CD4-positive, CD25-positive, alpha-beta regulatory T cell (primary cell): Measurements from ENCODE around the gene BRWD1. TPM values are rescaled to one million over a fixed set of nuclear protein-coding genes. Genes with fewer than 3 reads are reported as not detected.
A peak's percentile ranks its signal among the peaks of the same experiment; 100 is the strongest.
"Not testable (repeated sequence)": the region's sequence is repeated elsewhere in the genome, so short reads cannot be mapped to it uniquely, and the experiment has no call there.

Experiments used
- ATAC-seq, 2 donors: fragments of 150-1000 bp; cut with Tn5 transposase; one replicate each; pipeline ENCODE4 v1.10.0; 2021; ENCODE audit warnings: low read depth in 2 of 2, moderate number of reproducible peaks in 2 of 2, moderate library complexity in 1 of 2
- DNase-seq, 3 donors: peaks; one replicate each; pipeline versions ENCODE4 v3.0.0 to v3.0.0-alpha.2; 2012 to 2022; ENCODE audit warnings: mixed read lengths in 1 of 3
- H3K27ac ChIP-seq: one replicate; pipeline ENCODE4 v1.7.0; 2013; ENCODE audit warnings: mild to moderate bottlenecking, low read length; ENCODE audit not compliant: insufficient read depth, poor library complexity, severe bottlenecking
- H3K27me3 ChIP-seq: one replicate; pipeline ENCODE4 v1.7.0; 2013; ENCODE audit warnings: low read length; ENCODE audit not compliant: control insufficient read depth, insufficient read depth
- H3K36me3 ChIP-seq: one replicate; pipeline ENCODE4 v1.7.0; 2013; ENCODE audit warnings: mild to moderate bottlenecking, low read length, moderate library complexity; ENCODE audit not compliant: control insufficient read depth, insufficient read depth
- H3K4me1 ChIP-seq: 2 replicates; pipeline ENCODE4 v1.7.0; 2013; ENCODE audit warnings: mild to moderate bottlenecking, low read length; ENCODE audit not compliant: insufficient read depth, control insufficient read depth, poor library complexity, severe bottlenecking
- H3K4me3 ChIP-seq: one replicate; pipeline ENCODE4 v1.7.0; 2013; ENCODE audit warnings: low read depth, mild to moderate bottlenecking, low read length, moderate library complexity
- H3K9me3 ChIP-seq, 2 experiments: 1 replicate in 1 of 2; 2 replicates in 1 of 2; pipeline ENCODE4 v1.7.0; 2013; ENCODE audit warnings: low read length in 2 of 2, mild to moderate bottlenecking in 1 of 2, moderate library complexity in 1 of 2; ENCODE audit not compliant: control insufficient read depth in 2 of 2
- H3K27ac Mint-ChIP-seq, 3 donors: one replicate each; pipeline ENCODE4 v1.8.0; 2020 to 2022; ENCODE audit warnings: mild to moderate bottlenecking in 3 of 3, mixed read lengths in 3 of 3, moderate library complexity in 2 of 3
- H3K27me3 Mint-ChIP-seq: one replicate; pipeline ENCODE4 v1.8.0; 2022; ENCODE audit warnings: mild to moderate bottlenecking, mixed read lengths
- H3K36me3 Mint-ChIP-seq: one replicate; pipeline ENCODE4 v1.8.0; 2020; ENCODE audit warnings: mixed read lengths
- H3K4me1 Mint-ChIP-seq, 4 donors: one replicate each; pipeline ENCODE4 v1.8.0; 2020 to 2022; ENCODE audit warnings: mixed read lengths in 4 of 4, mild to moderate bottlenecking in 1 of 4
- H3K4me3 Mint-ChIP-seq, 4 donors: one replicate each; pipeline ENCODE4 v1.8.0; 2020 to 2022; ENCODE audit warnings: mild to moderate bottlenecking in 4 of 4, mixed read lengths in 4 of 4, moderate library complexity in 3 of 4
- H3K9me3 Mint-ChIP-seq, 7 donors: one replicate each; pipeline ENCODE4 v1.8.0; 2020 to 2022; ENCODE audit warnings: mixed read lengths in 7 of 7, mild to moderate bottlenecking in 3 of 7, moderate library complexity in 2 of 7
- polyA plus RNA-seq, 4 donors: library from polyadenylated mRNA; unstranded; fragments of 300-500 nt; fragmentation: Illumina TruSeq; gene quantifications; one replicate each; pipeline ENCODE4 v1.2.3, GENCODE V29; 2021
- total RNA-seq: library from RNA; stranded (reverse); gene quantifications from one replicate; pipeline ENCODE4 v1.2.3, GENCODE V29; 2022

The BRWD1 gene
- total and polyA plus RNA-seq, 5 donors from 2014 or later, result 33.9 to 110 (median 42.1) TPM

DNA sequence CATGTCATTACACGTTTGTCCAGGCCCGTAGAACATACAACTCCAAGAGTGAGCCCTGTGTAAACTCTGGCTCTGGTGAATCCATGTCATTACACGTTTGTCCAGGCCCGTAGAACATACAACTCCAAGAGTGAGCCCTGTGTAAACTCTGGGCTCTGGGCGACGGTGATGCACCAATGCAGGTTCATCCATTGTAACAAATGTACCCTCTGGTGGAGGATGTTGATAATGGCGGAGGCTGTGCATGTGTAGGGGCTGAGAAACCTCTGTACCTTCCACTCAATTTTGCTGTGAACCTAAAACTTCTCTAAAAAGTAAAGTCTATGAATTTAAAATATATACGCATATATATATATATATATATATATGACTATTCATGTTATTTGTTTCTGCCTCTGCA lies 177.3 kb downstream of the BRWD1 start:
- not testable (repeated sequence) for ATAC-seq, H3K4me1 Mint-ChIP-seq, H3K9me3 ChIP-seq, H3K27ac ChIP-seq, H3K36me3 ChIP-seq, H3K27ac Mint-ChIP-seq, H3K27me3 ChIP-seq, H3K9me3 Mint-ChIP-seq, H3K4me3 ChIP-seq, H3K36me3 Mint-ChIP-seq, H3K4me3 Mint-ChIP-seq, H3K4me1 ChIP-seq, H3K27me3 Mint-ChIP-seq
- DNase-seq, result peak in 1 of 3 donors; percentile 27

DNA sequence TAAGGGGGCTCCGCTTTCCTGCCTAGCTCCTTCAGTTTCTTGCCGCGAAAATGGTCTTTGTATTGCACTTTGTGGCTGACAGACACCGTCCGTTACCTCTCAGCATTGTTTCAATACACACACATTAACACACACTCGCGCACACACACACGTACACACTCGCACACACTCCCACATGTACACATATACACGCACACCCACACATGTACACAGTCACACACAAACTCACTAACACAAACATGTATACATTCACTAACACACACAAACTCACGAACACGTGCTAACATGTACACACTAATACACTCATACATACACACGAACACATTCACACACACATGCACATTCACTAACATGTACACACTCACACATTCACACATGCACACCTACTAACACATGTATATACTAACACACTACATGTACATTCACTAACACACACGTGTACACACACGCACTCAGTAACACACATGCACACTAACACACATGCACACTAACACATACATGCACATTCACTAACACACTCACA lies 179.1 kb downstream of the BRWD1 start:
- Histone ChIP-seq H3K36me3 (no peaks in the 10 kb centered on the region), H3K4me1 (no peaks in the 10 kb centered on the region), H3K9me3 (peaks cover 4 to 7% of the 10 kb centered on the region in 2 experiments), H3K4me3 (no peak overlapping the region), H3K27ac (no peak overlapping the region), H3K27me3 (peaks cover 2% of the 10 kb centered on the region)
- Mint-ChIP-seq H3K27ac (no peak overlapping the region), H3K27me3 (peaks cover 4% of the 10 kb centered on the region), H3K36me3 (no peaks in the 10 kb centered on the region), H3K9me3 (no peaks in the 10 kb centered on the region), H3K4me3 (no peak overlapping the region), H3K4me1 (no peaks in the 10 kb centered on the region)
- DNase-seq (no peak), ATAC-seq (no peak)

Other genes starting within 250 kb of the BRWD1 start
- 15.6 TPM for gene PSMG1, start 130.2 kb downstream of the BRWD1 start, total RNA-seq
- gene PSMG1, start 130.2 kb downstream of the BRWD1 start, polyA plus RNA-seq, result 10 to 100 TPM; 45.9 to 52.0 (median 48.6) TPM
- 249 TPM for gene HMGN1, start 35.5 kb upstream of the BRWD1 start, total RNA-seq
- gene HMGN1, start 35.5 kb upstream of the BRWD1 start, polyA plus RNA-seq, result 100 to 1,000 TPM; 168 to 223 (median 182) TPM
- not detected for gene LCA5L, start 132.1 kb upstream of the BRWD1 start, total RNA-seq
- not detected for gene LCA5L, start 132.1 kb upstream of the BRWD1 start, polyA plus RNA-seq
- gene SH3BGR, start 138.3 kb upstream of the BRWD1 start, total RNA-seq, result not detected
- 1 to 10 TPM in 1 of 4 donors, under 1 TPM in 2, not detected in 1; 0.56 to 1.4 (median 0.57) TPM for gene SH3BGR, start 138.3 kb upstream of the BRWD1 start, polyA plus RNA-seq